Ascending aorta (tissue), 2 donors: ENCODE measurements around the gene PDZD2. TPM values are rescaled to one million over a fixed set of nuclear protein-coding genes. Genes with fewer than 3 reads are reported as not detected.

Source experiments
- DNase-seq, 2 donors: peaks; one replicate each; pipeline ENCODE4 v3.0.0-alpha.2; 2019; ENCODE audit warnings: low spot score in 2 of 2
- H3K27ac ChIP-seq, 2 donors: fragments of 200-600 bp; sonication (generic); one replicate each; pipeline ENCODE4 v1.5.1; 2016 to 2017; ENCODE audit warnings: mild to moderate bottlenecking in 1 of 2
- H3K27me3 ChIP-seq: fragments of 200-600 bp; sonication (generic); one replicate; pipeline ENCODE4 v1.5.1; 2017
- H3K36me3 ChIP-seq, 2 donors: fragments of 200-600 bp; sonication (generic); one replicate each; pipeline ENCODE4 v1.5.1; 2016
- H3K4me1 ChIP-seq, 2 donors: fragments of 200-600 bp; sonication (generic); one replicate each; pipeline ENCODE4 v1.5.1; 2016 to 2017; ENCODE audit warnings: mild to moderate bottlenecking in 1 of 2
- H3K4me3 ChIP-seq, 2 donors: fragments of 200-600 bp; sonication (generic); one replicate each; pipeline ENCODE4 v1.5.1; 2016 to 2017; ENCODE audit warnings: mild to moderate bottlenecking in 1 of 2
- H3K9me3 ChIP-seq, 2 donors: fragments of 200-600 bp; sonication (generic); one replicate each; pipeline ENCODE4 v1.5.1; 2016
- intact Hi-C: fragments of 100-400 bp; cut with DNase I; formaldehyde crosslinking; loops from one replicate; pipeline ENCODE4 v1.15.1; 2023
- total RNA-seq: library from RNA; depleted of rRNA; stranded (reverse); fragments of >200 nt; gene quantifications from one replicate; pipeline ENCODE4 v1.1.0, GENCODE V29; 2016
- TF ChIP-seq, protein P1 (sequence below), 3 experiments: fragments of 200-600 bp in 2 of 3; fragments of 450-650 bp in 1 of 3; sonication (generic) in 2 of 3; IDR thresholded peaks; one replicate each; pipeline ENCODE4 v1.5.1; 2016 to 2019; ENCODE audit warnings: antibody characterized with exemption in 3 of 3, mild to moderate bottlenecking in 1 of 3, moderate library complexity in 1 of 3

The PDZD2 gene
- total RNA-seq, 1 donor from 2014 or later: 8.1 TPM

DNA sequence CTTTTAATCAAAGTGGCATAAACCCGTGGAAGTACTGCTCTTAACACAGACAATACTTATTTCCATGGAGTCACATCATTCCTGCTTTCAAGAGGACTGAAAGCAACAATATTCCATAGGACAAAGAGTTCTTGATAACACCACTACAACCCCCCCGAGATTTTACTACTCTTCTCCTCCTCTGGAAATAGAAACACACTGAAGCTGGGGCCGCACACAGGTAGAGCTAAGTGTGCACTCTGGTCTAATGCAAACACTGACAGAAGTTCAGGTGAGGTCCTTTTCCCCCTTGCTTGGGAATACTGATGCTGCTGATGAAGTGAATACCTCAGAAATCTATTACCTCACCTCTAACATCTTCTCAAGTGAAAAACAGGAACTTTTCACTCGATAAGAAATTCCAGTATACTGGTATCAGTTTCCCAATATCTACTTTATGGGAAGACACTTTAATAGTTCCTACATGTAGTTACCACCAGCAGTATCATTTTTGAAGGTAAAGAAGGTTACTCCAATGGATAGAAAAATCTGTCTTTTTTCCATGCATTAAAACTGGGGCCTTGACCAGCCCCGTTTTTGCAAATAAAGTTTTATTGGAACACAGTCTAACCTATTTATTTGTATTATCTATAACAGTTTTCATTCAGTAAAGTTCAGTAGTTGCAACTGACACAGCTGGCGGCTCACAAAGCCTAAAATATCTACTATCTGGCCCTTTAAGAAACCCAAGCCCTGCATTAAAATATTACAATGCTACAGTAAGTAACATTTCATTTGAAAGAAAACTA lies 485.2 kb downstream of the PDZD2 start:
- peaks cover 16% of the 10 kb centered on the region in 2 donors for H3K36me3 ChIP-seq

DNA sequence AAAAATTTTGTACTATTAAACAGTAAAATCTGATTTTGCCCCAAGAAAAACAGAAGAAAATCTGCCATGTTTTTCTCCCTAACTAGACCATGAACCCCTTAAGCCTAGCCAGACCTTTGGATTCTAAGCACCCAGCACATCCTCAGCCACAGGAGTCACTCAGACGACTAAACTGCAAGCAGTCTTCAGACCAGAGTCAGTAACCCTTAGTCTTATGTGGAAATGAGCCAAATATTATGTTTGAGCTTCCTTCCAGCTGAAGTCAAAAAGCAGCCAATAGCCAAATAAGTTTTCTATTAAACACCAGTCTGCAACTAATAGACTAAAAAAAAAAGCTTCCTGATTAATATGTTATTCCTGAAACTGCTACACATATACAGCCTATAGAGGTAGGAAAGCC lies 487.8 kb downstream of the PDZD2 start:
- Histone ChIP-seq H3K9me3 (no peaks in the 10 kb centered on the region), H3K4me1 (peaks cover 0 to 11% of the 10 kb centered on the region in 2 donors)

More for the DNA sequence above, 485.2 kb downstream of the PDZD2 start:
- Histone ChIP-seq H3K27me3 (no peaks in the 10 kb centered on the region), H3K4me3 (no peak overlapping the region), H3K4me1 (peaks cover 0 to 3% of the 10 kb centered on the region in 2 donors), H3K27ac (no peak overlapping the region), H3K9me3 (no peaks in the 10 kb centered on the region)
- TF ChIP-seq, protein P1, sequence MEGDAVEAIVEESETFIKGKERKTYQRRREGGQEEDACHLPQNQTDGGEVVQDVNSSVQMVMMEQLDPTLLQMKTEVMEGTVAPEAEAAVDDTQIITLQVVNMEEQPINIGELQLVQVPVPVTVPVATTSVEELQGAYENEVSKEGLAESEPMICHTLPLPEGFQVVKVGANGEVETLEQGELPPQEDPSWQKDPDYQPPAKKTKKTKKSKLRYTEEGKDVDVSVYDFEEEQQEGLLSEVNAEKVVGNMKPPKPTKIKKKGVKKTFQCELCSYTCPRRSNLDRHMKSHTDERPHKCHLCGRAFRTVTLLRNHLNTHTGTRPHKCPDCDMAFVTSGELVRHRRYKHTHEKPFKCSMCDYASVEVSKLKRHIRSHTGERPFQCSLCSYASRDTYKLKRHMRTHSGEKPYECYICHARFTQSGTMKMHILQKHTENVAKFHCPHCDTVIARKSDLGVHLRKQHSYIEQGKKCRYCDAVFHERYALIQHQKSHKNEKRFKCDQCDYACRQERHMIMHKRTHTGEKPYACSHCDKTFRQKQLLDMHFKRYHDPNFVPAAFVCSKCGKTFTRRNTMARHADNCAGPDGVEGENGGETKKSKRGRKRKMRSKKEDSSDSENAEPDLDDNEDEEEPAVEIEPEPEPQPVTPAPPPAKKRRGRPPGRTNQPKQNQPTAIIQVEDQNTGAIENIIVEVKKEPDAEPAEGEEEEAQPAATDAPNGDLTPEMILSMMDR (IDR thresholded peaks at IDR 0.05): no peak
- DNase-seq: no peak
- intact Hi-C loops: no loop called here

DNA sequence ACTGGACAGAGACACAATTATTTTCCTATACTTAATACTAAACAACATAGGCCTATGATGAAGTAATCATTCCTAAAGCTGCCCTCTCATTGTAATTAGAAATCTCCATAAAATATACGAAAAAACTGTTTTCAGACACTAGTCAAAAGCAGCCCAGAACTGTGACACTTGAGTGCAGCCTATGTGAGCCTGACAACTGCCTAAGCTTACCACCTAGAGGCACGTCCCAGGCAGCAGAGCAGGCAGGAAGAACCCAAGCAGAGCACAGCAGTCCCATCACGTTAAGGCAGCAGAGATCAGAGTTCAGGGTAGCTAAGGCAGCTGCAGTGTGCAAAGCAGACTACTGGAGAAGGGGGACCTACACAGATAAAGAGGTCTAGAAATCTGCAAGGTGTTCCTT lies 488.8 kb downstream of the PDZD2 start:
- DNase-seq: no peak
- H3K27me3 ChIP-seq: no peaks in the 10 kb centered on the region
- no peak overlapping the region for H3K4me3 ChIP-seq
- H3K36me3 ChIP-seq: peaks cover 7 to 16% of the 10 kb centered on the region in 2 donors
- H3K9me3 ChIP-seq: no peaks in the 10 kb centered on the region
- no peak overlapping the region for H3K27ac ChIP-seq
- H3K4me1 ChIP-seq: peaks cover 0 to 11% of the 10 kb centered on the region in 2 donors
- TF ChIP-seq, protein P1 (IDR thresholded peaks at IDR 0.05): no peak
- intact Hi-C loops: no loop called here

More for the DNA sequence above, 487.8 kb downstream of the PDZD2 start:
- H3K27me3 ChIP-seq: no peaks in the 10 kb centered on the region
- no peak for DNase-seq
- no peak overlapping the region for H3K27ac ChIP-seq
- TF ChIP-seq, protein P1 (IDR thresholded peaks at IDR 0.05): no peak
- intact Hi-C loops: no loop called here
- H3K4me3 ChIP-seq: no peak overlapping the region
- H3K36me3 ChIP-seq: peaks cover 7 to 16% of the 10 kb centered on the region in 2 donors

DNA sequence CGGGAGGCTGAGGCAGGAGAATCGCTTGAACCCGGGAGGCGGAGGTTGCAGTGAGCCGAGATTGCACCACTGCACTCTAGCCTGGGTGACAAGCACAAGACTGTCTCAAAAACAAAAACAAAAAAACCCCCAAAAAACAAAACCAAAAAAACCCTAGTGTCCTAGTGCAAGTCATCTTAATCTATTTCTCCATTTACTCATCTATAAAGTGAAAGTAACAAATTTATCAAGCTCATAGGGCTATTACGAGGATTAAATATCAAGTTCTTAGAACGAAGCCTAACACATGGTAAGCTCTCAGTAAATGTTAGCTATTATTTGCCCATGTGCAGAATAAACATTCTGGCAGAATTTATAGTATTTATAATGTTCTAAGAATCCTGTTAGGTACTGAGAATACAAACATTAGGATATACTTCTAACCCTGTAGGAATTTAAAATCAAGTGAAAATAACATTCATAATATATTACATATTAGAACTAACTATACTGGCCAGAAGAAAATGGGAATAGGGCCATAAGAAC lies 490.2 kb downstream of the PDZD2 start:
- H3K27ac ChIP-seq: peak overlapping the region in 1 of 2 donors; percentile 39

DNA sequence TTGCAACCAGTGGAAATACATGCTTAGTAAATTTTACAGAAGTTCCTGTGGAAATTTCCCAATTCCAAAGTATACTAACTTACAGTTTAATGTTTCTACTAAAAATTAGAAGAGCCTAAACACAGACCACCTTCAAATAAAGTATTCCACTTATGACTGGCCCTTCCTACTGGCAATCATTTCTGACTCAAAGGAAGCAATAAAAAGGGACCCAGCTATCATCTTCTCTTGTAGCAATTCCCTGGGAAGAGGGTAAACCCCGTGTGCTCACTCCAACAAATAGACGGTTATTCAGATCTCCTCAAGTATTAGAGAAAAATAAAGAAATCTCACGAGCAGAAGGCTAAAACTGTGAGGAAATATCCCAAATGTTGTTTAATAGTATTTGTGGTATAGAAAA lies 491.9 kb downstream of the PDZD2 start:
- no peak overlapping the region for H3K27ac ChIP-seq
- H3K27me3 ChIP-seq: no peaks in the 10 kb centered on the region
- no peak for DNase-seq
- H3K9me3 ChIP-seq: no peaks in the 10 kb centered on the region
- no peak overlapping the region for H3K4me3 ChIP-seq
- H3K4me1 ChIP-seq: peaks cover 0 to 11% of the 10 kb centered on the region in 2 donors
- TF ChIP-seq, protein P1 (IDR thresholded peaks at IDR 0.05): no peak
- intact Hi-C loops: no loop called here
- H3K36me3 ChIP-seq: peaks cover 12 to 20% of the 10 kb centered on the region in 2 donors

More for the DNA sequence above, 490.2 kb downstream of the PDZD2 start:
- Histone ChIP-seq H3K27me3 (no peaks in the 10 kb centered on the region), H3K9me3 (no peaks in the 10 kb centered on the region), H3K4me1 (peaks cover 0 to 11% of the 10 kb centered on the region in 2 donors), H3K4me3 (no peak overlapping the region), H3K36me3 (peaks cover 11 to 16% of the 10 kb centered on the region in 2 donors)
- DNase-seq: no peak
- TF ChIP-seq, protein P1 (IDR thresholded peaks at IDR 0.05): no peak
- intact Hi-C loops: no loop called here
